GM10847 (cell line): ENCODE data around the gene TP63.

ENCODE experiments used
- POLR2A ChIP-seq: IDR thresholded peaks from 2 replicates; pipeline ENCODE4 v1.6.1; 2011; ENCODE audit not compliant: insufficient read length; ENCODE audit errors: extremely low read depth

TP63 gene

DNA sequence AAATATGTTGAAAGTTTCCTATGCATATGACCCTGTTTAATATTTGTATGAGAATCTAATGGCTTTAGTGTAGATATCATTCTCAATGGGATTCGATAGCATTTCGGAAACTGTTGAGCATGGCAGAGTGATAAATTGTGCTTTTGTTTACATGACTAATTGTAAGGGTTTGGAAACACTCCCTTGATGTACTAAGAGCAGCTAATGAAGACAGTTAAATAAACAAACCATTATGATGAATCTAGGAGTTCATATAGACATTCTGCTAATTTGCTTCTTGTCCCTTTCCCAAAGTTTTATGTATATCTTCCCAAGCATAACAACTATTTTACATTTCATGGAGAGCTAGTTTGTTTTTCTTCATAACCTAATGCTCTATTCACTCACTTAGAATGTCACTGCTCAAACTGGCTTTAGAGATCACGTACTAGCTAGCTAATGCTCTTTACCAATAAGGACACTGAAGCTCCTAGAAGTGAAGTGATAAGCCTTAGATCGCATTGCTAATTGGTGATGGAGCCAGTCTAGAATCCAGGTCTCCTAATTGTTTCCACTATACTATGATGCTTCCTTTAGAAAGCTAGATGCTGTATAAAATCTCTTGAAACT lies 140.8 kb downstream of the TP63 start:
- TF ChIP-seq POLR2A = no peak

DNA sequence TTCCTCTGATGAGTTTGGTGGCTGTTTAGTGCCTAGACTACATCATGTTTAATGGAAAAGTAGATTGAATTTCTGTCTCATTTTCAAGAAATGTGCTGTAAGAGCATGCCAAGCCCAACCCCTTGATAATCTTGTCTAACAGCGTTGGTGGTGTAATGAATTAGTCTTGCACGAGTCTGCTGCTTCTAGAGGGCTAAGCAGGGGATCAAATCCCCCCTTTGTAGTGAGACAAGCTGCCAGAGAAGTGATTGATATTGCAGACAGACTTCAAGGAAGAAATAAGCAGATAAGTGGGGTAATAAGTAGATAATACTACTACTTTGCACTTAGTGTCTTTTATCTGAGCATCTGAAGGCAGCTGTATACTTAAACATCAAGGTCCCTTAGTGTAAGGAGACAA lies 141.4 kb downstream of the TP63 start:
- no peak for TF ChIP-seq POLR2A

DNA sequence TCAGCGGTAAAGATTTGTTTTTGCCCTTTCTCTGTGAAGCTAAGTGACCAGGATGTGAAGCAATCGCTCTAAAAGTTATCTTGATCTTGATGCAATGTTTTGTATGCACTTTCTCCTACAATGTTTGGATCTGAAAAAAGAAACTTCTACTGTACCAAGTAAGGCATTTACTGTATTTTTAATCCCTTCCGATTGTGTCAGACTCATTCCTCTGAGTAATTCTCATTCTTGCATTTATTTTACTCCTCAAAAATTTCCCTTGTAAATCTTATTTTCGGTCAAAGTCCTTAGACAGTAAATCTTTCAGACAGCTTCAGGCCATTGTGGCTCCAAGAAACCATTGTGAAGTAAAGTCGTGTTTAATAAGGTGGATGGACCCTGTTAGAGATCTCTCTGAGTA lies 141.9 kb downstream of the TP63 start:
- TF ChIP-seq POLR2A = no peak

DNA sequence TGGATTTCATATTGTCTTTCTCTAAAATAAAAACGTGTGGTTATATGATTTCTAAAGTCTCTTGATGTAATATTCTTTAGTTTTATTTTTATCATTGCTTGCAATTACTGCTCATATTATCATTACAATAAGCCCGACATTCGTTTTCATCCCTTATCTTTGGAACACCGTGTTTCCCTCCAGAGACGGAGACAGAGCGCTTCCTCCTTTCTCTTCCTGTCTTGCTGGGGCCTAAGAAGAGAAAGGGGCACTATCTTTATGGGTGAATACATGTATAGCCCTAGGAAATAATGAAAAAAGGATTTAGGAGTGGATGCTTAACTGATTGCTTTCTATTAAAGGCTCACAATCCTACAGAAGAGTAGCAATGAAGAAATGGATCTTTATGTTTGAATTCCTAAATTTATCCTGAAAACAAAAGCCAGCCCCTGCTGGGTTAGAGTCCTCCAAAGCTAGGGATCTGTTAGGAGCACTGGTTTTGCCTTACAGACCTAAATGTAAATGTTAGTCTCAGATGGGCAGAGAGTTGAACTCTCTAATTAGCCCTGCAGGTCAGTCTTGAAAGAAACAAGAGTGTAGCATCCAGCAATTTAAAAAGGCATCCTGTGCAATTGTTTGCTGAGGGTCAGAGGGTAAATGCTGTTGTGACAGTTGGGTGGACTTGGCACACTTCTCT lies 145.1 kb downstream of the TP63 start:
- TF ChIP-seq POLR2A = no peak

DNA sequence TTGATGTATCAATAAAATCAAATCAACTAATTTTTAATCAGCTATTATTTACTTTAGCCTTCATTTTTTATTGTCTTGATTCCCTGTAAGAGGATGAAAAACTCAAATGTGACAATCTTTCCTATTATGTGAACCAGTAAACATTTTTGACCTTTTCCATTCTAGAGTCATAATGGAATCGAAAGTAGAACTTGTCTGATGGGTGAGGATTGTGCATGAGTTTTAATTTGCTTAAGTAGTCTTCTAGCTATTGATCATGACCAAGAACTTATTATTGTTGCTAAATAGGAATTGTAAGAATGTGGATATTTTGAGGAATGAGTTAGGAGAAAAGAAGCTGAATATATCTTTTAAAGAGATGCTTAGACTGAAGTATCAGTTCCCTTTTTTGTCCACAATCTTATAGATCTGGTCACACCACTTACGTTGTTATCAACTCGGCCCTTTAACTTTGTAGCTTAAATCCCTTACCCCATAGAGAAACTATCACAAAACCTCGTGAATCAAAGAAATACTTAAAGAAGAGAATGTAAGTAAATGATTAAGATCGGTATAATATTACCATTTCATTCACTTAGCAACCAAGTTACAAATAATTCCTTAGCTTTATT lies 147.3 kb downstream of the TP63 start:
- no peak for TF ChIP-seq POLR2A

DNA sequence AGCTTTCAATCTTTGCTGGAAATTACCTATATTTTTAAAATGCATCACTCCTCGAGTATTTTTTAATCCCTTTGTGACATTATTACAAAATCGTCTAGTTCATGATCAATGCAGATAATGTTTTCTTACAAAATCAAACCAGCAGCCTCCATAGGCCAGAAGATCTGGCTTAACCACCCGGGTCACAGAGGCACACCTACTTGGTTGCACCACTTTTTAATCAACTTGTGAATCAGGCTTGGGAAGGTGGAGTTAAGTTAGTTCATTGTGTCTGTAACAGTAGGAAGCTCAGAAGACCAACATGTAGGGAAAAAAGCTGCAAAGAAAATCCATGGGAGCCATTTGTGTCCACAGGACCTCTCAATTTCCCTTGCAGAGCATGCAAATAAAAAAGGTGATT lies 148.0 kb downstream of the TP63 start:
- TF ChIP-seq POLR2A = no peak

DNA sequence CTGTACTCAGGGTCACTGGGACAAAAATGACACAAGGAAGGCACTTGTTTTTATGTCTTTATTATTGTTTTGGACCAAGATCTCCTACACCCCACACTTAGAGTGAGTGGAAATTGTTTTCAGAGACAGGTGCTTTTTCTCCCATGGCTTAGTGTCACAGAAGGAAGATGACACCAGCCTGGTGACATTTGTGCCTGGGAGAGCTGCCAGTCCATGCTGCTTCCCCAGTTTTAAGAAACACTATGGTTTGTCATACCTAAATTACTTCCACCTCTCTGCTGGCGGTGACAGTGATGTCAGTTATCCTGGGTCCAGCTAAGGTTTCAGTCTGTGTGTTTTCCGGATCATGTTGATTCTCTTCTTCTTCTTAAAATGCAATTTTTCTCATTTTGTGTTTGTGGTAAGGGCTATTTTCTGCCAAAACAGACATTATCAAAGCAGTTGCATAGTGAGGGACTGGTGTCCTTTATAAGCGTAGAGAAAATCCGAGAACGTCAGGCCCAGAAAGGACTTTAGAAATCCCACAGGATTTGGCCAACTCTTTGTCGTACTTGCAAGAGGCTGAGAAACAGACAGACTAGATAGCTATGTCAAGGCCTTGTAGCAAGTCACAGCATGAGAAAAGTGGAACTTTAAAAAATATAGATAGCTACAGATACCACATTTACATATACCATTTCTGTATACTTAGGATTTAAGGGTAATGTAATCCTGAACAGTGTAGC lies 149.5 kb downstream of the TP63 start:
- TF ChIP-seq POLR2A = no peak

DNA sequence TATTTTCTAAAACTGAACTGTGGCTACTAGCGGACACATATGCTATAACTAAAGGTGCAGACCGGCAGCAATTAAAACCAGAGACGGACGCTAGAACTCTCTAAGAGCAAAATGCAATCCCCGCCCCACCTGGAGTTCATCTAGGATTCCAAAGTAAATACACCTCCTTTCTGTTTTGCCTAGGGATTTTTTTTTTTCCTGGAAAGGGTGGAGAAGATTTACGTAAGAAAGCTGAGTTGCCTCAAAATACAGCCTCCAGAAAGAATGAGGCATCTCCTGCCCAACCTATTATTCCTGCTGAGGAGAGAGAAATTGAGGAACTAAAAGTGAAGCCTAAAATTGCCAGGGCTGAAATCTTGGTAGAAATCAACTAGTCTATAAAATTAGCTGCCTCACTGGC lies 150.2 kb downstream of the TP63 start:
- TF ChIP-seq POLR2A = no peak

DNA sequence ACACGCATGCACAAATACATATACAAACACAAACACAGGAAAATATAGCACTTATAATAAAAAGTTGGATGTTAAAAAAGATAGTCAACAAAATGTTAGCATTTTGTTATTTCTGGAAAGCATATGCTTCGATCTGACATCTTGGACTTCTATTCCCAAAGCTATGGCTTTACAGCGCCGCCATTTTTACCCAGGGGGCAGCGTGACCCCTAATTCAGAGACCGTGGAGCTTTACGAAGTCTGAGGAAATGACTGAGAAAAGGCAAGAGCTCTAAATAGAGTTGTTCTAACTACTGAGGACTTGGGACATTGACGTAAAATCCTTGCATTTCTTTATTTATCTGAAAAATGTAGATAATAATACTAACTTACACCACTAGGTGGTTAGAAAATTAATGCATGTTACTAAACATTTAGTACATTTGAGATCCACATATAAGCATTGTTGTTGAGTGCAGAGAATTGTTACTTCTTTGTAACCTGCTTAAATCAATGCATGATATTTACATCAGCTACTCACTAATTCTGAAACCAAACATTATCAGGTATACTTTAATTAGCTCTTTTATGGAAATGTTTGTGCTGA lies 155.4 kb downstream of the TP63 start:
- TF ChIP-seq POLR2A = no peak

DNA sequence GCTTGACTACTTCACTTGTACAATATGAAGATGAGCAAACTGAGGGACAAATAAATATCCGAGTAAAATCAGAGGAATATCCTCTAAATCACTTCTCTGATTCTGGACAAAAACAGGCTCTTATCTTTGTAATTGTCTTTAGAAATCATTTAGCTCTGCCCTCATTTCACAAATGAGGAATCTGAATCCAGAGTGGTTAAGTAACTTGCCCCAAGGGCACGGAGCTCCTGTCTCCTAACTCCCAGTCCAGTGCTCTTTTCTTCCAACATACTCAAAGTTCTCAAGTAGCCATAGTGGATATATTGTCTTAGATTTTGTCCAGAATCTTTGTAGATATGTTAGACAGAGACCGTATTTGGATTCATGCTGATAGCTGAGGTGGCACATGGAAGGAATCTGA lies 156.0 kb downstream of the TP63 start:
- no peak for TF ChIP-seq POLR2A

DNA sequence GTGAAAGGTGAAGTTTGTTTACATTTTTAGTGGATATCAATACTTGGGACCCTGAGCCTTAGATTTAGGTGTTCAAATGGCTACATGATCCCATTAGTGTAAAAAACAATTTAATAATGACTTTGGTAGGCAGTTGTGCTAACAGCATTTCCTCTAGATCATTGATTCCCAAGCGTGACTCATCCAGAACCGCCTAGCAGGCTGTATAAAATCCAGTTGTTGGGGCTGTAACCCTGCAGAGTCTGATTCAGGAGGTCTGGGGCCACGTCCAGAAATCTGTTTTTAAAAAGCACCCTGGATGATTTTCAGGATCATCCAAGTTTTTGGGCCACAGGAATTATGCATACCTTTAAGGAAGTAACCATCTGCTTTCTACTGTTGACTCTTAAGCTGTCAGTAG lies 156.4 kb downstream of the TP63 start:
- TF ChIP-seq POLR2A = no peak

DNA sequence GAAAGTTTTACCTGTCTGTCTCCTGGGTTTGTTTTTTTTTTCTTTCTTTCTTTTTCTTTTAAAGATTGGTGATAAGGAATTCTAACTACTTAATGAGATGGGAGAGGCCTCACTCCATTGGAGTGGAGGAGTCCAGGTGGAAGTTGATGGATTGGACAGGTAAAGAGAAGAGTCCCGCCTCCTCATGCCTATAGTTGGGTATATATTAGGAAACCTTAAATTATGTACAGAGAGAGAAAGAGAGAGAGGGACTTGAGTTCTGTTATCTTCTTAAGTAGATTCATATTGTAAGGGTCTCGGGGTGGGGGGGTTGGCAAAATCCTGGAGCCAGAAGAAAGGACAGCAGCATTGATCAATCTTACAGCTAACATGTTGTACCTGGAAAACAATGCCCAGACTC lies 158.2 kb downstream of the TP63 start:
- no peak for TF ChIP-seq POLR2A

DNA sequence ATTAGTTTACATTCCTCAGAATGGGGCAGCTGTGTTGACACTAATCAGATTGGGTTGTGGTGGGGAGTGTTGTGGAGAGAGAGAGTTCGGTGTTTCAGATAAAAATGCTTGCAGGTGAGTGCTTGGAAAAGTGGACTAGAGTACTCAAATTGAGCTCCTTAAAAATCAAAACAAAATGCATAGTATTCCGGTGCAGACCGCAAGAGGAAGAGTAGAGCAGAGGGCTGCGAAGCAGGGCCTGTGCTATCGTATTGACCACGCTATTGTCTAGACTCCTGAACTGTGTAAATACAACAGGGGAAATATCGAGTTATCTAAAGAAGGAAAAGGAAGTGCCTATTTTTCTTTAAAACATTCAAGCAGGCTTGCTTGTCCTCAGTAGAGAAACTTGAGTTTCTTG lies 159.5 kb downstream of the TP63 start:
- no peak for TF ChIP-seq POLR2A

DNA sequence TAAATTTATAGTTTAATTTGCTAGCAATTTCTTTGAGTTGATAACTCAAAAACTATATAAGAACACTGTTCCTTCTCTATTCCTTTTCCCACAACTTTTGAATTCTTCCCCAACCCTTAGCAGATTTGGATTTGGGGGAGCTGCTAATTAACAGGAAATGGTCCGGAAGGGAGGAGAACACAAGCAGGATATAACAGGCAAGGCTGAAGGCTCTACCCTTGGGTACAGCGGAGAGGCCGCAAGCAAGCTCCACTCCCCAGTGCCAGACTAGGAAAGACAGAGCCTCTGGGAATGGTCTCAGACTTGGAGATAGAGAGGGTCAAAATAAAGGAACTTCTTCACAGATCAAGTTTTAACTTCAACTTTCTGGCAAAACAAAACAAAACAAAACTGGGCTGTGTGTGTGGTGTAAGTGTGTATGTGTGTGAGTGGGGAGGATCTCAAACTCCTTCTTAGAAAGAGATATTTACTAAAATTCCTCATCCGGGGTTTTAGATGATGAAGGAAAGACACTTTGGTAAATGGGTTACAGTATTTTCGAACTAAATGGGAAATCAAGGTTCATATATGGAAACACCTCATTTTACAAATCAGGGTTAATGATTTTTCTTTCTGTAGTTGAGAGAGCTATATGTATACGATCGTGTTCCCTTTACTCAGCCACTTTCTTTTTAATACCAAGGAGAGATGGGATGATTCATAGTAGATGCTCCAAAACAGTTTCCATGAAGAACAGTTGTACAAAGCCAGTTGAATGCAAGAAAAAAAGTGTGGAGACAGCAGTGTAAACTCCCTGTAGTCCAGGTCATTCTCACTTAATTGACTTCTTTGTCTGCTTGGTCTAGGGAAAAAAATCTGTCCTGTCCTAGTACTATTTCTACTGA lies 161.1 kb downstream of the TP63 start:
- TF ChIP-seq POLR2A = no peak

DNA sequence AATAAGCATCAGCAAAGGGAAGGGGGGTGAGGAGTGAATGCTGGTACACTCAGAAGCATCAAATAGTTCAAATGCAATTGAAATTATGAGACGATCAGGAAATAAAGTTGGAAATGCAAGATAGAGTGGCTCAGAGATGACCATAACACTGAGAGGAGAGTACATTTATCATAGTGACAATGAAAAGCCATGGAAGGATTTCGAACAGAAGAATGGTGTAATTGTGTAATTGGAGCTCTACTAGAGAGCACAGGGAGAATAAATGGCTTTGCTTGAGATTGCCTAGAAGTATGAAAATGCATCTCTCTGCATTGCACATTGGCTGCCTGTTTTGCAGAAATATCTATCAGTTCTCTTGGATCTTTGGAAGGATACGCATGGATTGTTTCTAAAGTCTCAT lies 163.3 kb downstream of the TP63 start:
- no peak for TF ChIP-seq POLR2A
